Skeletal muscle satellite cell (primary cell): ENCODE data around the gene LIMK1.

Source experiments
- H3K27me3 ChIP-seq: 2 replicates; pipeline ENCODE4 v1.7.0; 2013; ENCODE audit warnings: low read length; ENCODE audit not compliant: control insufficient read depth, insufficient read depth
- H3K36me3 ChIP-seq: 2 replicates; pipeline ENCODE4 v1.7.0; 2013; ENCODE audit warnings: mild to moderate bottlenecking, control low read depth, low read length; ENCODE audit not compliant: insufficient read depth
- H3K4me1 ChIP-seq: 2 replicates; pipeline ENCODE4 v1.7.0; 2013; ENCODE audit warnings: low read length; ENCODE audit not compliant: control insufficient read depth, insufficient read depth
- H3K4me2 ChIP-seq: 2 replicates; pipeline ENCODE4 v1.7.0; 2013; ENCODE audit warnings: mild to moderate bottlenecking, low read length
- H3K4me3 ChIP-seq: 2 replicates; pipeline ENCODE4 v1.7.0; 2013; ENCODE audit warnings: low read length
- H3K9ac ChIP-seq: 2 replicates; pipeline ENCODE4 v1.7.0; 2013; ENCODE audit warnings: mild to moderate bottlenecking, low read depth, low read length, moderate library complexity
- H3K9me3 ChIP-seq: replicated peaks from 2 replicates; pipeline ENCODE4 v1.7.0; 2013; ENCODE audit warnings: mild to moderate bottlenecking, control low read depth, low read length

Gene LIMK1

GRCh38 chr7:74094224-74095101, 10.9 kb downstream of the LIMK1 start:
- Histone ChIP-seq H3K4me3 (peak overlapping the region; percentile 58), H3K4me1 (peaks cover 50% of the 10 kb centered on the region), H3K9me3 (peaks cover 14% of the 10 kb centered on the region), H3K36me3 (peaks cover 25% of the 10 kb centered on the region), H3K4me2 (peak overlapping the region; percentile 78), H3K9ac (peak overlapping the region; percentile 56), H3K27me3 (no peaks in the 10 kb centered on the region)

GRCh38 chr7:74095135-74095534, 11.5 kb downstream of the LIMK1 start:
- Histone ChIP-seq H3K4me3 (peak overlapping the region; percentile 58), H3K9ac (peak overlapping the region; percentile 56)

GRCh38 chr7:74097937-74098614, 14.5 kb downstream of the LIMK1 start:
- no peaks in the 10 kb centered on the region for H3K27me3 ChIP-seq
- peaks cover 48% of the 10 kb centered on the region for H3K36me3 ChIP-seq
- peak overlapping the region; percentile 10 for H3K4me3 ChIP-seq
- peak overlapping the region; percentile 33 for H3K4me2 ChIP-seq
- peaks cover 48% of the 10 kb centered on the region for H3K4me1 ChIP-seq
- peaks cover 14% of the 10 kb centered on the region for H3K9me3 ChIP-seq
- peak overlapping the region; percentile 68 for H3K9ac ChIP-seq

More at GRCh38 chr7:74095135-74095534, 11.5 kb downstream of the LIMK1 start:
- Histone ChIP-seq H3K36me3 (peaks cover 31% of the 10 kb centered on the region), H3K4me1 (peaks cover 50% of the 10 kb centered on the region), H3K4me2 (peak overlapping the region; percentile 78), H3K27me3 (no peaks in the 10 kb centered on the region), H3K9me3 (peaks cover 14% of the 10 kb centered on the region)

GRCh38 chr7:74099031-74099430, 15.4 kb downstream of the LIMK1 start:
- Histone ChIP-seq H3K9me3 (peaks cover 14% of the 10 kb centered on the region), H3K36me3 (peaks cover 54% of the 10 kb centered on the region), H3K4me3 (no peak overlapping the region), H3K27me3 (no peaks in the 10 kb centered on the region), H3K4me1 (peaks cover 38% of the 10 kb centered on the region), H3K4me2 (no peak overlapping the region), H3K9ac (peak overlapping the region; percentile 68)

GRCh38 chr7:74101061-74101681, 17.6 kb downstream of the LIMK1 start:
- Histone ChIP-seq H3K4me1 (peaks cover 32% of the 10 kb centered on the region), H3K36me3 (peaks cover 63% of the 10 kb centered on the region), H3K4me3 (no peak overlapping the region), H3K4me2 (no peak overlapping the region), H3K27me3 (no peaks in the 10 kb centered on the region), H3K9me3 (peaks cover 14% of the 10 kb centered on the region), H3K9ac (no peak overlapping the region)

- no peaks in the 10 kb centered on the region for H3K27me3 ChIP-seq
- H3K36me3 ChIP-seq: peaks cover 66% of the 10 kb centered on the region
- H3K9ac ChIP-seq: no peak overlapping the region
- H3K9me3 ChIP-seq: no peaks in the 10 kb centered on the region
- no peak overlapping the region for H3K4me3 ChIP-seq
- no peak overlapping the region for H3K4me2 ChIP-seq
- peaks cover 24% of the 10 kb centered on the region for H3K4me1 ChIP-seq
Observed at GRCh38 chr7:74103219-74103772, 19.7 kb downstream of the LIMK1 start.

GRCh38 chr7:74104702-74105101, 21.1 kb downstream of the LIMK1 start:
- Histone ChIP-seq H3K4me1 (peaks cover 15% of the 10 kb centered on the region), H3K9me3 (no peaks in the 10 kb centered on the region), H3K36me3 (peaks cover 65% of the 10 kb centered on the region), H3K4me3 (no peak overlapping the region), H3K9ac (no peak overlapping the region), H3K27me3 (no peaks in the 10 kb centered on the region), H3K4me2 (no peak overlapping the region)

- Histone ChIP-seq H3K9me3 (no peaks in the 10 kb centered on the region), H3K36me3 (peaks cover 66% of the 10 kb centered on the region), H3K4me1 (peaks cover 13% of the 10 kb centered on the region), H3K27me3 (no peaks in the 10 kb centered on the region), H3K4me2 (no peak overlapping the region), H3K4me3 (no peak overlapping the region), H3K9ac (no peak overlapping the region)
Observed at GRCh38 chr7:74105992-74106391, 22.4 kb downstream of the LIMK1 start.

GRCh38 chr7:74106846-74107245, 23.2 kb downstream of the LIMK1 start:
- no peak overlapping the region for H3K4me3 ChIP-seq
- no peak overlapping the region for H3K4me2 ChIP-seq
- H3K36me3 ChIP-seq: peaks cover 66% of the 10 kb centered on the region
- no peak overlapping the region for H3K9ac ChIP-seq
- no peaks in the 10 kb centered on the region for H3K27me3 ChIP-seq
- H3K4me1 ChIP-seq: peaks cover 7% of the 10 kb centered on the region
- H3K9me3 ChIP-seq: no peaks in the 10 kb centered on the region

- no peaks in the 10 kb centered on the region for H3K4me1 ChIP-seq
- no peak overlapping the region for H3K9ac ChIP-seq
- H3K9me3 ChIP-seq: no peaks in the 10 kb centered on the region
- H3K36me3 ChIP-seq: peaks cover 38% of the 10 kb centered on the region
- no peak overlapping the region for H3K4me2 ChIP-seq
- H3K4me3 ChIP-seq: no peak overlapping the region
- no peaks in the 10 kb centered on the region for H3K27me3 ChIP-seq
Observed at GRCh38 chr7:74115326-74115725, 31.7 kb downstream of the LIMK1 start.

- H3K36me3 ChIP-seq: peaks cover 39% of the 10 kb centered on the region
- no peak overlapping the region for H3K9ac ChIP-seq
- no peaks in the 10 kb centered on the region for H3K4me1 ChIP-seq
- H3K27me3 ChIP-seq: no peaks in the 10 kb centered on the region
- H3K4me2 ChIP-seq: no peak overlapping the region
- H3K4me3 ChIP-seq: no peak overlapping the region
- no peaks in the 10 kb centered on the region for H3K9me3 ChIP-seq
Observed at GRCh38 chr7:74116356-74116755, 32.8 kb downstream of the LIMK1 start.
